Measurements from ENCODE around the gene MRPS2. TPM values are rescaled to one million over a fixed set of nuclear protein-coding genes. Genes with fewer than 3 reads are reported as not detected.

Gene MRPS2
- total and polyA plus RNA-seq, 9 of the 15 experiments (the other 6 are each of a cell fraction or from before 2014, with no cell fraction given) = 8.0 to 167 (median 81.3) TPM

DNA sequence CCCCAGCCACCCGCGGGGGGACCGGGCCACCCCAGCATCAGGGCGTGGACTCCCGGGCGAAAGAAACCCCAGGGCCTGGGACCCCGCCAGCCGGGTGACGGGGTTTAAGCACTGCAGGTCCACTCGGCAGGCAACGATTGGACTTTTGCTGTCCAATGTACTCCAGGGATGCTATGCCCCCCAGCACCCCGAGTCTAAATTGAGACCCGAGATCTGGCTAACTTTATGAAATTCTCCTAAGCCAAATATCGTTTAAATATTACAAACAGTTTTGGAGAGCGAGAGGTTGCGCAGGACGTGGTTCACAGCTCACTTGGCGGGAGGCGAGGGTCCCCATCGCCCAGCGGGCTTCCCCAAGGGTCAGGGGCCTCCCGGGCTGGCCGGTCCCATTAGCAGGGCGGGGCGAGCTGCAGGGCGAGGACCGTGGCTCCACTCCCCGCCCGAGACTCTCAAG is 384 bp upstream of the MRPS2 start (continued):
- TF ChIP-seq, protein P1, sequence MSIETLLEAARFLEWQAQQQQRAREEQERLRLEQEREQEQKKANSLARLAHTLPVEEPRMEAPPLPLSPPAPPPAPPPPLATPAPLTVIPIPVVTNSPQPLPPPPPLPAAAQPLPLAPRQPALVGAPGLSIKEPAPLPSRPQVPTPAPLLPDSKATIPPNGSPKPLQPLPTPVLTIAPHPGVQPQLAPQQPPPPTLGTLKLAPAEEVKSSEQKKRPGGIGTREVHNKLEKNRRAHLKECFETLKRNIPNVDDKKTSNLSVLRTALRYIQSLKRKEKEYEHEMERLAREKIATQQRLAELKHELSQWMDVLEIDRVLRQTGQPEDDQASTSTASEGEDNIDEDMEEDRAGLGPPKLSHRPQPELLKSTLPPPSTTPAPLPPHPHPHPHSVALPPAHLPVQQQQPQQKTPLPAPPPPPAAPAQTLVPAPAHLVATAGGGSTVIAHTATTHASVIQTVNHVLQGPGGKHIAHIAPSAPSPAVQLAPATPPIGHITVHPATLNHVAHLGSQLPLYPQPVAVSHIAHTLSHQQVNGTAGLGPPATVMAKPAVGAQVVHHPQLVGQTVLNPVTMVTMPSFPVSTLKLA (conservative IDR thresholded peaks at IDR 0.05) = peak; percentile 2 to 52; a peak in 1 of 4 replicates
- no peak for TF ChIP-seq POLR2AphosphoS5 (IDR thresholded peaks at IDR 0.05; ENCODE audit: control insufficient read depth, insufficient read depth, low read depth, low read length)
- TF ChIP-seq TFAP4 (CRISPR knock-in tag; IDR thresholded peaks at IDR 0.05; ENCODE audit: borderline replicate concordance) = 0 out of 2 replicates have a peak, but pooled peaks have one; percentile 3
- TF ChIP-seq MYBL2 (IDR thresholded peaks at IDR 0.05; ENCODE audit: low read depth) = no peak
- TF ChIP-seq MYBL2 (CRISPR knock-in tag; IDR thresholded peaks at IDR 0.05; ENCODE audit: borderline replicate concordance) = no peak
- 0 out of 4 replicates have a peak, but pooled peaks of 1 of the 2 experiments have one; percentile 8 for TF ChIP-seq FOXA3 (CRISPR knock-in tag; conservative IDR thresholded peaks at IDR 0.05 in 1 of 2, IDR thresholded peaks at IDR 0.05 in 1 of 2)
- TF ChIP-seq TBP (optimal IDR thresholded peaks at IDR 0.05; ENCODE audit: low read depth, low read length) = no peak
- no peak for TF ChIP-seq ZNF140 (CRISPR knock-in tag; IDR thresholded peaks at IDR 0.05)
- TF ChIP-seq SPI1 (IDR thresholded peaks at IDR 0.05; ENCODE audit: borderline replicate concordance, low read depth, low read length) = no peak
- TF ChIP-seq RAD51 (IDR thresholded peaks at IDR 0.05; ENCODE audit: borderline replicate concordance, low read depth) = no peak
- 0 out of 2 replicates have a peak, but pooled peaks have one; percentile 44 for TF ChIP-seq FOXP1 (CRISPR knock-in tag; IDR thresholded peaks at IDR 0.05)
- 0 out of 2 replicates have a peak, but pooled peaks have one; percentile 35 for TF ChIP-seq ZNF143 (CRISPR knock-in tag; IDR thresholded peaks at IDR 0.05)
- 0 out of 2 replicates have a peak, but pooled peaks have one; percentile 32 for TF ChIP-seq GATAD2B (IDR thresholded peaks at IDR 0.05; ENCODE audit: borderline replicate concordance)
- no peak for TF ChIP-seq RCOR1 (IDR thresholded peaks at IDR 0.05; ENCODE audit: borderline replicate concordance in 1 of 2, low read depth in 2 of 2, low read length in 2 of 2)
- peak; percentile 57; the same call in 1 of the 2 replicates for TF ChIP-seq ARID4B (CRISPR knock-in tag; IDR thresholded peaks at IDR 0.05)
- TF ChIP-seq, protein P2, sequence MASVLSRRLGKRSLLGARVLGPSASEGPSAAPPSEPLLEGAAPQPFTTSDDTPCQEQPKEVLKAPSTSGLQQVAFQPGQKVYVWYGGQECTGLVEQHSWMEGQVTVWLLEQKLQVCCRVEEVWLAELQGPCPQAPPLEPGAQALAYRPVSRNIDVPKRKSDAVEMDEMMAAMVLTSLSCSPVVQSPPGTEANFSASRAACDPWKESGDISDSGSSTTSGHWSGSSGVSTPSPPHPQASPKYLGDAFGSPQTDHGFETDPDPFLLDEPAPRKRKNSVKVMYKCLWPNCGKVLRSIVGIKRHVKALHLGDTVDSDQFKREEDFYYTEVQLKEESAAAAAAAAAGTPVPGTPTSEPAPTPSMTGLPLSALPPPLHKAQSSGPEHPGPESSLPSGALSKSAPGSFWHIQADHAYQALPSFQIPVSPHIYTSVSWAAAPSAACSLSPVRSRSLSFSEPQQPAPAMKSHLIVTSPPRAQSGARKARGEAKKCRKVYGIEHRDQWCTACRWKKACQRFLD (CRISPR knock-in tag; IDR thresholded peaks at IDR 0.05) = 0 out of 2 replicates have a peak, but pooled peaks have one; percentile 27
- no peak for TF ChIP-seq ATF3 (IDR thresholded peaks at IDR 0.05)
- TF ChIP-seq ATF3 (CRISPR knock-in tag; conservative IDR thresholded peaks at IDR 0.05) = peak; percentile 51; the same call in 1 of the 2 replicates
